ENCODE results near the gene SORCS2.

GRCh38 chr4:7741946-7742806 lies 549.8 kb downstream of the SORCS2 start:
- TF ChIP-seq CTCF (conservative IDR thresholded peaks at IDR 0.05; ENCODE audit: low read depth, low read length) (no peak), EZH2 (IDR thresholded peaks at IDR 0.05; ENCODE audit: borderline replicate concordance, low read depth, low read length, poor library complexity, severe bottlenecking) (no peak)

Measured in A673 (cell line).